Cardiac fibroblast (primary cell): ENCODE data around the gene PAK6.

Source experiments
- DNase-seq, 2 donors: peaks; one replicate each; pipeline versions ENCODE4 v3.0.0 to v3.0.0-alpha.2; 2010; ENCODE audit warnings: low read depth in 2 of 2
- H3K4me3 ChIP-seq, 2 donors: replicated peaks in 1 of 2; 1 replicate in 1 of 2; 2 replicates in 1 of 2; pipeline ENCODE4 v1.5.1; 2011; ENCODE audit warnings: low read depth in 2 of 2, low read length in 2 of 2, mild to moderate bottlenecking in 2 of 2, moderate library complexity in 1 of 2
- CTCF ChIP-seq: IDR thresholded peaks from one replicate; pipeline ENCODE4 v1.5.1; 2011; ENCODE audit warnings: low read depth, mild to moderate bottlenecking, low read length, inconsistent platforms

PAK6 gene

GRCh38 chr15:40323953-40324937 lies 85.4 kb downstream of the PAK6 start:
- DNase-seq = no peak

GRCh38 chr15:40325188-40325587 lies 86.3 kb downstream of the PAK6 start:
- peak in 1 of 2 donors; percentile 58 for DNase-seq
- peak overlapping the region; percentile 75 to 77 for H3K4me3 ChIP-seq
- TF ChIP-seq CTCF = no peak

More at GRCh38 chr15:40323953-40324937, 85.4 kb downstream of the PAK6 start:
- peak overlapping the region; percentile 75 to 77 for H3K4me3 ChIP-seq
- TF ChIP-seq CTCF = no peak

GRCh38 chr15:40325700-40326099 lies 86.8 kb downstream of the PAK6 start:
- TF ChIP-seq CTCF = no peak
- peak overlapping the region in 1 of 2 donors; percentile 77 for H3K4me3 ChIP-seq
- DNase-seq = no peak
